Ecto neural progenitor cell (in vitro differentiated cells): Measurements from ENCODE around the gene ELFN2.
A peak's percentile ranks its signal among the peaks of the same experiment; 100 is the strongest.

ENCODE experiments used
- DNase-seq: peaks from one replicate; pipeline ENCODE4 v3.0.0-alpha.2; 2018; ENCODE audit warnings: low spot score

The ELFN2 gene

GRCh38 chr22:37426706-37427134 is 559 bp downstream of the ELFN2 start:
- no peak for DNase-seq

GRCh38 chr22:37425800-37426705 is 1.2 kb downstream of the ELFN2 start:
- DNase-seq = no peak

- DNase-seq = no peak
Measured at GRCh38 chr22:37425369-37425768, 1.9 kb downstream of the ELFN2 start.

GRCh38 chr22:37423283-37423682 is 4.0 kb downstream of the ELFN2 start:
- no peak for DNase-seq

GRCh38 chr22:37421468-37421877 is 5.8 kb downstream of the ELFN2 start:
- no peak for DNase-seq

- no peak for DNase-seq
Measured at GRCh38 chr22:37420686-37421467, 6.4 kb downstream of the ELFN2 start.

- peak; percentile 76 for DNase-seq
Measured at GRCh38 chr22:37419969-37420685, 7.2 kb downstream of the ELFN2 start.

GRCh38 chr22:37419370-37419968 is 7.8 kb downstream of the ELFN2 start:
- no peak for DNase-seq

- no peak for DNase-seq
Measured at GRCh38 chr22:37418627-37419369, 8.5 kb downstream of the ELFN2 start.

GRCh38 chr22:37417677-37418348 is 9.5 kb downstream of the ELFN2 start:
- DNase-seq = no peak

- no peak for DNase-seq
Measured at GRCh38 chr22:37417264-37417663, 10.0 kb downstream of the ELFN2 start.

GRCh38 chr22:37416827-37417226 is 10.5 kb downstream of the ELFN2 start:
- peak; percentile 85 for DNase-seq

- DNase-seq = no peak
Measured at GRCh38 chr22:37416389-37416788, 10.9 kb downstream of the ELFN2 start.

GRCh38 chr22:37415210-37415609 is 12.1 kb downstream of the ELFN2 start:
- DNase-seq = no peak

GRCh38 chr22:37414288-37414687 is 13.0 kb downstream of the ELFN2 start:
- no peak for DNase-seq

- no peak for DNase-seq
Measured at GRCh38 chr22:37413546-37413945, 13.7 kb downstream of the ELFN2 start.

- DNase-seq = no peak
Measured at GRCh38 chr22:37412495-37413250, 14.6 kb downstream of the ELFN2 start.

- no peak for DNase-seq
Measured at GRCh38 chr22:37411655-37412054, 15.6 kb downstream of the ELFN2 start.

- DNase-seq = no peak
Measured at GRCh38 chr22:37410174-37411055, 16.9 kb downstream of the ELFN2 start.
